HG03457 (cell line): ENCODE measurements around the gene LGALS3.

ENCODE experiments used
- ATAC-seq: cut with Tn5 transposase; IDR thresholded peaks from one replicate; pipeline ENCODE4 v1.9.1; 2021; ENCODE audit warnings: moderate number of reproducible peaks; ENCODE audit not compliant: unreplicated experiment

The LGALS3 gene

GRCh38 chr14:55111122-55111708, 17.8 kb upstream of the LGALS3 start:
- no peak for ATAC-seq

DNA sequence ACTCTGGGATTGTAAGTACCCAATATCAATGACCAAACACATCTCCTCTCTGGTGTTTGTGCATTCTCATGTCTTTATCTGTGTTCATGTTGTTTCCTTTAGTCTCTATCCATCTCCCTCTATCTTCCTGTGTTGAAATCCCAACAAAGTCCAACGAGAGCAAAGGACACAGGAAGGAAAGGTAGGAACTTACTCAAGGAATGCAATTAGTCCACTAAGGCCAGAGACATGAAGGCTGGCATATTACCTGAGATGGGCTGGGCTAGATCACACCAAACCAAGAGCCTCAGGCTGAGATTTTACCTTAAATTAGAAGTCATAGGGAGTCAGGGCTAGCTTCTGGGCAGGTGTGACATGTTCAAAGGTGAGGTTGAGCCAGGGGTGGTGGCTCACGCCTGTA, 14.3 kb upstream of the LGALS3 start:
- ATAC-seq, result no peak

GRCh38 chr14:55115460-55115859, 13.6 kb upstream of the LGALS3 start:
- no peak for ATAC-seq

- ATAC-seq, result no peak
These were observed 13.2 kb upstream of the LGALS3 start for GRCh38 chr14:55115861-55116245.

DNA sequence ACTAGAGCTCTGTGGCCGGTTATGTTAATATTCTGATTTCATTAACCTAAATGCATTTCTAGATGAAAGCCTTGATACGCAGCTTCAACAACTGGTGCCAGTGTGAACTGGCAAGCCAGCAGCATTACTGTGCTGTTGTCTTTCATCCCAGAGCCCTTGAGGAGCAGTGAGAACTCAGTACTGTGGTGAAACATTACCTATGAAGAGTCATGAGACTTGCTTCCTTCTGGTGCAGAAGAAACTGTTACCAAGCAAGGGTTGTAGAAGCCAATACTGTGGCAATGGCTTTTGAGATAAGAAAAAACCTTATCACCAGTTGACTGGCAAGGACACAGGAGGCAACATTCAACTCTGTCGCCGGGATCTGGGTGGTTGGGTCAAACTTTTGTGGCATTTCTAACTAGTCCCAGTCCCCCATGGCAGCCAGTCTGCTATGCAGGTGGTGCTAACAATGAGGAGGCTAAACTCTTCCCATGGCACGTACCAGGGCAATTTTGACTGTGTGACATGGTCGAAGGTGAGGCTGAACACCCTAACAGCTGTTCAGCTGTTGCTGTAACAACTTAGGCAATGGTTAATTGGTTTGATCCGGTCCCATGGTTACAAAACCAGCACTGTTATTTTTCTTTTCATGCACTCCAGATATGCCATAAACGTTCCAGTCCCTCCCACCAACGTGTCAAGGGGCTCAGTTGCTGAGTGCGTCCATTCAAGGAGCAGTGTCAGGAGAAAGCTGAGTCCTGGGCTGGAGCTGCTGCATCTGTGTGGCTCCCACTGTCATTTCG, 12.6 kb upstream of the LGALS3 start:
- ATAC-seq, result no peak

DNA sequence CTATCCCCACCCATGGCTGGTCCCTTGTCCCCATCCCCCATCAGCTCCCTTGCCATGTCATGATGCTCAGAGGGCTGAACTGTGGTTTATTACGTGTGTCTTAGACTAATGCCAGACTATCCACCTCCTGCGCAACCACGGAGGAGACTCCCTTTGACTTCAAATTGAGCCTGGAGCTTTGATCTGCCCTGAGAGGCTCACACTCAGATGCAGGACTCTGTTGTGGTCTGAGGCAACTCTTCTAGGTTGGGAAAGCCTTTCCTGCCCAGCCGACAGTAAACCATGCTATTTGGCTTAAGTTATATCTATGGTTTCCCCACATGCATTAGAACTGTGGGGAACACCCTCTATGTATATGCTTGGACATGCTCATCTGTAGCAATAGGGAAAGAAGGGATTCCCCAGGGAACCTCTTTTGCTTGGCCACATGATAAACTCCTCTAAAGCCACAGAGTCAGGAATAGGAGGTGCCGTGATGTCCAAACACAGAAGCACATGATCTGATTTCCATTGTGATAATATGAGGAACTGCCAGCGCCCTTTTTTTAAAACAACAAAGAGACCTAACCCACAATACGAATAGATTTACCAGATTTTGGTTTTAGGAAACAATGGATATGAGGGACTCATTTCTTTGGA, 11.1 kb upstream of the LGALS3 start:
- no peak for ATAC-seq

GRCh38 chr14:55118761-55119160, 10.3 kb upstream of the LGALS3 start:
- no peak for ATAC-seq

DNA sequence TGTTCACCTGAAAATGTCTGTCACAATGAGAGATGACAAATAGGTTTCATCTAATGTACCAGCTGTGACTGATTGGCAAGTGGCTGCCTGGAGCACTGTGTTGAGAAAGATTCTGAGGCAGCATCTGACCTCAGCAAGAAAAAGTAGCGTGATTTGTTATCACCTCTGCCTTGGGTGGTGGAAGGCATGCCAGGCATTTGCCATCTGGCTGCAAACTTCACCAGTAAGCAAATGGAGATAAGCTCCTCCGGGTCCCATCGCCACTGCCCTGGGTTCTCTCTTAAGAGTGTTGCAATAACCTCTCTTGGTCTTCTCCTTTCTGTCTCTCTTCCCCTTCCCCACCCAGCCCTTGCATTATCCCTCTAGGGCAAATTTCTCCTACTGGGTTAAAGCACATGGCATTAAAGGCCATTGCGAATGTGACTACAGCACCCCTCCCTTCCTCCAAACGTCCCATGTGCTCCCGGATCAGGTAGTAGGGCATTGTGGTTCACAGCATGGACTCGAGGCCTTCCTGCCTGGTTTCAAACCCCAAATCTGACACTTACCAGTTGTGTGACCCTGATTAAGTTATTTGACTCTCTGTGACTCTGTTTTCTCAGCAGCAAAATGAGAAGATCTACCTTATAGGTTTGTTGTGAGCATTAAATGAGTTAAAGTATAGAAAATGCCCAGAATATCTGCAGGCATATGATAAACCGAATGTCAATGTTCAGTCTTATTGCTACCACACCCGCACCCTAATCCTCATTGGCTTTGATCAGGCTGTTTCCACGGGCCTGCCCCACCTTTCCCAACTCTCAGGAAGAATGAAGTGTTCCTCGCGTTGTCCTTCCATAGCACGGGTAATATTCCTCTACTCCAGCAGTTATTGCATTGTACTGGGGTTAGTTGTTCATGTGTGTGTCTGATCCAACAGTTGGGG, 8.2 kb upstream of the LGALS3 start:
- ATAC-seq, result no peak

DNA sequence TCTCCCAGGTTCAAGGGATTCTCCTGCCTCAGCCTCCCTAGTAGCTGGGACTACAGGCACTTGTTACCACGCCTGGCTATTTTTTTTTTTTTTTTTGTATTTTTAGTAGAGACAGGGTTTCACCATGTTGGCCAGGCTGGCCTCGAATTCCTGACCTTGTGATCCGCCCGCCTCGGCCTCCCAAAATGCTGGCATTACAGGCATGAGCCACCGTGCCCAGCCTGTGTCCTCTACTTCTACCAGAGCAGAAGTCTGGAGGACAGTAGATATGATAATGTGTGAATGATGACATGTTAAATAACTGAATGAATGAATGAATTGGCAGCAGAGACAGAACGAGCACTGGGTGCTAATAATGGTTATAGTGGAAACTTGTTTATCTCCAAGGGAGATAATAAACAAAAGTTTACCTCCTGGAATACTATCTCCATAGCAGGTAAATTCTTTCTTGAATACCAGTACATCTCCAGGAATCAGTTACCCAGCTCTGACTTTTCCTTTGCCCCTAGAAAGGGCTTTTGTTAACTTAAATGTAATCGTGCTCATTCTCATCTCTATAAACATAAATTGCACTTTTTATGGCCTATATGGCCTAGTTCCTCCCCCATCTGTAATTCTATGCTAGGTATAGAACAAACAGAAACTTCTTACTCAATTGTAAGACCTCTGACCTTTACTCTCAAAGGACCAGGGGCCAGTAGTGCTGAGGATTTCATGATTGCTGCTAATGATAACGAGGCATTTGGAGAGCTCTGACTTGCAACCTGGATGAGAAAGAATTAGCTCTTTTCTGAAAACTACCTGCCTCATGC, 7.2 kb upstream of the LGALS3 start:
- ATAC-seq, result no peak

DNA sequence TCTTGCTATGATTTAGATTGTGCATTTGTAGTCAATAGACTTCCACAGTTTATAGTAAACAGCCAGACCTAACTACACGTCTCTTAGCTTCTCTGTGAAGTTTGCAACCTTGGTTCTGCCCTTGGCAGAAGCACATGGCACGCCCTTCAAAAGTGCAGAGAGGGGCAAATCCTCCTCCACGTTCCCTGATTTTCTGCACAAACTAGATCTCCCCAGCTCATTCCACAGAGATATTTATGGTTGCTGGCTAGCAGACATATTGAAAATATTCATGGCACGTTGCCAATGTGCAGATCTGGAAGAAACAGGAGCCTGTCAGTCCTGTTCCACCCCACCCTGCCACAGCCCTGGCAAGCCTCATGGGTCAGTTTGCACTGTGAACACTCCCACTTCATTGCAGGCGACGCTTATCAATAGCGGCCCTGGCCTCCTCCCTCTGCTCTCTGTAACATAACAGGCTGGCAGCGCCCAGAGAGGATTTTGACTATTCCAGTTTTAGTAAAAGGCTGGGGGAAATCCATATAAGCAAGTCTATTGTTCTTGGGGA, 6.5 kb upstream of the LGALS3 start:
- no peak for ATAC-seq

- no peak for ATAC-seq
These were observed 6.0 kb upstream of the LGALS3 start for GRCh38 chr14:55123101-55123500.

- ATAC-seq, result no peak
These were observed 5.0 kb upstream of the LGALS3 start for GRCh38 chr14:55123852-55124639.

GRCh38 chr14:55124774-55125386, 4.2 kb upstream of the LGALS3 start:
- ATAC-seq, result no peak

- no peak for ATAC-seq
These were observed 3.6 kb upstream of the LGALS3 start for GRCh38 chr14:55125403-55125802.

DNA sequence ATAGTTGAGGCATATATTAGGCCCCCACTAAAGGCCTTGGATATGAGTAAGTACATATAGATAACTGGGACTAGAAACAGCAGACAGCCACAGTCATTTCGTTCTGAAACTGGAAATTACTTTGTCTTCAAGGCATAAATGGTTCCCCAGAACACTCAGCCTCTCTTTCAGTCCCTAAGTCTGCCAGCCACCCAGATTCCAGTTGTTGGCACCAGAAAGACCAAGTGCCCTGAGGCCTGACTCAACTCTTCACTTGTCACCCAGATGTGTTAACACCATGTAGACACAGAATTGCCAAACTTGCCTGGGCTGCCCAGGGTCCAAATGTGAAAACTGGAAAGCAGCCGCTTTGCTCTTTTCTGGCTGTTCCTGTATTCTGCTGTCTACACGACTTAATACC, 3.0 kb upstream of the LGALS3 start:
- ATAC-seq, result no peak

DNA sequence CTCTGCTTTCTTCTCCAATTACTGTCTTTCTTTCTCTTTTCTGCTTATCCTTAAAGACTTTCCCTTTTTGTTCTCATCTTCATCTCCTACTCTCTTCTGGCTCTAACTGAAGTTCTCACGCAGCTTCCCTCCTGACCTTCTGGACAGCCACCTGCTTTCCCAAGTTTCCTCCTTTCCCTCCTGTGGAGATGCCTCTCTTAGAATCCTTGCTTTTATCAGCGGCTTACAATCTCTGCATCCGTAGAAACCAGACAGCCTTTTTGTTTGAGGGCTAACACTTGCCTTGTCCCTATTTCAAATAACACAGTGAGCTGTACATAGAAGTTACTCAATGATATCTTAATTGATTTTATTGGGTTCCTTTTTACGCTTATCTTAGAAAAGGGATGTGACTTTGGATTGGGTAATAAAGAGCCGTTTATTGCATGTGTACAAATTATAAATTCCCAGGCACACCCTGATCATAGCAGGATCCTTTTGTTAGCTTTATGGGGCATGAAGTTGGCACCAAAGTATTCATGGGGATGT, 2.1 kb upstream of the LGALS3 start:
- no peak for ATAC-seq

DNA sequence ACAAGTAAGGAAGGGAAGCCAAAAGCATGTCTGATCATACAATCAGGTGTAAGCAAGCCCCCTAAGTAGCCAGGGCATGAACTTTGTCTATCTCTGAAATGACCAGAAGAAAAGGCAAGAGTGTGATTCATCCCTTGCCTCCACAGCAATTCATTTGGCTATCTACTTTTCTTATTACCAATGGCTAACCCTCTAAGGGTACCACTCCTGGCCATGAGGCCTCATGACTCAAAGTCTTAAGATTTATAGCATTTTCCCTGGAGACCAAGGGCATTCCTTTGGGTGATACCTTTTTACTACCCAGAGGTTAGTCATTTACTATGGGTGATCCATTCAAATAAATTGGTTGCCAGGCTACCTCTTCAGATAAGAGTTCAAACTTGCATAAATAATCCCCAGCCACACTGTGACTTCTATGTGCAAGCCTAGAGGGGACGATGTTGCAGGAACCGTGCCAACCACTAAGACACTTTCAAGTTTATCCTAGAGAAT, 1.5 kb upstream of the LGALS3 start:
- ATAC-seq, result no peak

DNA sequence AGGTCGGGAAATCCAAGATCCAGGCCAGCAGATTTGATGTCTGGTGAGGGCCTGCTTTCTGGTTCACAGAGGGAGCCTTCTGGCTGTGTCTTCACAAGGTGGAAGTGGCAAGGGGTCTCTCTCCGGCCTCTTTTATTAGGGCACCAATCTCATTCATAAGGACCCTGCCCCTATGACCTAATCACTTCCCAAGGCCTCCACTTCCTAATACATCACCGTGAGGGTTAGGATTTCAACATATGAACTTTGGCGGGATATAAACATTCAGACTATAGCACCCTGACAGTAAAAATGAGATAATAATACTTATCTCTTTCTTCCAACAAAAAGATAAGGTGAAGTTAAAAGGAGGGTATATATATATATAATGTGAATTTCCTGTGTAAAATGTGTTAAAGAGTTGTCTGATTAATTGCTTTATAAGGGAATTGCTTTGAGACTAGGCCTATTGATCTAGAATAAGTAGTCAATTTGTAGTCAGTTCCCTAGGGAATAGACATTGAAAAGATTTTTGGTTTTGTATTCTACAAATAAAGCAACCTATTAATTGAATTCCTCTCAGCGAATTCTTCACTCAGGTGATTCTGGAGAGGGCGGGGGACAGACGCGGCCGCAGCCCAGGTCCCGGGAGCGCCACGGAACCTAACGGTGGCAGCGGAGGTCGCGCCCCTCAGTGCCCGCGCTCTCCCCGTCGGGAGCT, 516 bp upstream of the LGALS3 start:
- ATAC-seq, result no peak
